K562 (cell line): Measurements from ENCODE around the gene DYNLT2. TPM values are rescaled to one million over a fixed set of nuclear protein-coding genes. Genes with fewer than 3 reads are reported as not detected.
A peak's percentile ranks its signal among the peaks of the same experiment; 100 is the strongest.

Source experiments
- CBX8 ChIP-seq: fragments of 200-600 bp; sonication (generic); IDR thresholded peaks from 2 replicates; pipeline ENCODE4 v1.6.1; 2012; ENCODE audit warnings: borderline replicate concordance, mixed run types, low read depth, mild to moderate bottlenecking, moderate library complexity, mixed read lengths, low read length, control low read depth, inconsistent platforms; ENCODE audit not compliant: poor library complexity, severe bottlenecking; ENCODE audit errors: extremely low read depth
- CGGBP1 ChIP-seq: fragments of 250-450 bp; sonication (Bioruptor Pico); IDR thresholded peaks from 2 replicates; pipeline ENCODE4 v1.9.0; 2021; ENCODE audit warnings: mild to moderate bottlenecking
- CHCHD3 ChIP-seq: fragments of 250-450 bp; sonication (Bioruptor Pico); IDR thresholded peaks from 2 replicates; pipeline ENCODE4 v2.1.2; 2022; ENCODE audit warnings: mild to moderate bottlenecking
- CSDE1 ChIP-seq, 2 experiments: fragments of 450-650 bp; IDR thresholded peaks; 2 replicates each; pipeline ENCODE4 v1.6.1; 2016; ENCODE audit warnings: mild to moderate bottlenecking in 1 of 2
- DACH1 ChIP-seq: fragments of 450-650 bp; IDR thresholded peaks from 2 replicates; pipeline ENCODE4 v1.6.1; 2018; ENCODE audit not compliant: partially characterized antibody
- IRF9 ChIP-seq: fragments of 450-650 bp; IDR thresholded peaks from 2 replicates; pipeline ENCODE4 v1.6.1; 2016; ENCODE audit warnings: missing biosample characterization, missing genetic modification characterization
- KLF16 ChIP-seq: IDR thresholded peaks from 2 replicates; pipeline ENCODE4 v1.6.1; 2016; ENCODE audit warnings: antibody characterized with exemption
- LARP7 ChIP-seq: fragments of 450-650 bp; IDR thresholded peaks from 2 replicates; pipeline ENCODE4 v1.6.1; 2016
- MCM2 ChIP-seq: fragments of 450-650 bp; IDR thresholded peaks from 2 replicates; pipeline ENCODE4 v1.6.1; 2017; ENCODE audit warnings: low read depth, mild to moderate bottlenecking
- MYC ChIP-seq, 2 experiments: fragments of 250-450 bp in 1 of 2; sonication (Bioruptor Pico) in 1 of 2; IDR thresholded peaks; 2 replicates each; pipeline versions ENCODE4 v1.5.1 to v1.6.1; 2012 to 2021; ENCODE audit warnings: low read depth in 2 of 2, borderline replicate concordance in 1 of 2, improper control_type of control experiment in 1 of 2, low read length in 1 of 2, mild to moderate bottlenecking in 1 of 2, moderate library complexity in 1 of 2
- NCOA6 ChIP-seq: fragments of 450-650 bp; IDR thresholded peaks from 2 replicates; pipeline ENCODE4 v1.6.1; 2017; ENCODE audit warnings: mild to moderate bottlenecking
- NR0B1 ChIP-seq: fragments of 450-650 bp; IDR thresholded peaks from one replicate; pipeline ENCODE4 v1.6.1; 2018; ENCODE audit warnings: mild to moderate bottlenecking, moderate library complexity; ENCODE audit not compliant: partially characterized antibody
- PATZ1 ChIP-seq: fragments of 250-450 bp; sonication (Bioruptor Pico); IDR thresholded peaks from 2 replicates; pipeline ENCODE4 v1.5.0; 2020; ENCODE audit warnings: mild to moderate bottlenecking, borderline replicate concordance
- PTTG1 ChIP-seq: fragments of 450-650 bp; IDR thresholded peaks from 2 replicates; pipeline ENCODE4 v1.6.1; 2016; ENCODE audit warnings: low read depth, mild to moderate bottlenecking, missing genetic modification characterization, missing compliant biosample characterization
- RFX7 ChIP-seq: fragments of 250-450 bp; sonication (Bioruptor Pico); IDR thresholded peaks from 2 replicates; pipeline ENCODE4 v1.5.1; 2021; ENCODE audit warnings: mild to moderate bottlenecking
- SPI1 ChIP-seq: IDR thresholded peaks from 2 replicates; pipeline ENCODE4 v1.6.1; 2011; ENCODE audit warnings: low read depth, low read length, control low read depth, borderline replicate concordance
- SRSF9 ChIP-seq: fragments of 200-400 bp; formaldehyde crosslinking; IDR thresholded peaks from 2 replicates; pipeline ENCODE4 v1.6.1; 2017; ENCODE audit warnings: low read depth, low read length, borderline replicate concordance
- STAG1 ChIP-seq: sonication (generic); formaldehyde crosslinking; IDR thresholded peaks from 2 replicates; pipeline ENCODE4 v1.5.0; 2020; ENCODE audit warnings: missing genetic modification reagents, borderline replicate concordance
- TRIM28 ChIP-seq: fragments of 450-650 bp; IDR thresholded peaks from 2 replicates; pipeline ENCODE4 v1.6.1; 2017
- ZC3H8 ChIP-seq: fragments of 450-650 bp; IDR thresholded peaks from 2 replicates; pipeline ENCODE4 v1.6.1; 2017
- ZFX ChIP-seq: sonication (generic); formaldehyde crosslinking; IDR thresholded peaks from 2 replicates; pipeline ENCODE4 v1.8.0; 2022; ENCODE audit warnings: mild to moderate bottlenecking, missing genetic modification reagents, moderate library complexity
- ZNF324 ChIP-seq: fragments of 250-450 bp; sonication (Bioruptor Pico); IDR thresholded peaks from 2 replicates; pipeline ENCODE4 v1.4.0; 2020; ENCODE audit warnings: mild to moderate bottlenecking
- ZNF778 ChIP-seq: fragments of 450-650 bp; formaldehyde crosslinking; IDR thresholded peaks from 2 replicates; pipeline ENCODE4 v1.4.0; 2020; ENCODE audit warnings: mild to moderate bottlenecking, moderate library complexity
- ZZZ3 ChIP-seq: fragments of 450-650 bp; IDR thresholded peaks from 2 replicates; pipeline ENCODE4 v1.6.1; 2016; ENCODE audit warnings: antibody characterized with exemption, mild to moderate bottlenecking, moderate library complexity
- polyA plus RNA-seq, 8 experiments: library from polyadenylated mRNA; depleted of rRNA in 4 of 8; stranded (reverse) in 5 of 8; unstranded in 3 of 8; fragments of >200 nt; fragmentation: Nextera tagmentation in 2 of 8; fragmentation: Illumina TruSeq in 1 of 8; extraction: Ambion mirVana in 2 of 8; extraction: Trizol in 1 of 8; gene quantifications; 2 replicates each; pipeline versions ENCODE4 v1.2.1 to v1.2.3, GENCODE V29; 2011 to 2014; ENCODE audit warnings: inconsistent platforms in 1 of 8, missing spikeins in 1 of 8
- total RNA-seq, 7 experiments: library from RNA; depleted of rRNA in 6 of 7; stranded (reverse); fragments of >200 nt in 6 of 7; fragmentation: Illumina TruSeq in 2 of 7; extraction: Trizol in 2 of 7; gene quantifications; 2 replicates each; pipeline versions ENCODE4 v1.2.1 to v1.2.3, GENCODE V29; 2011 to 2021; ENCODE audit warnings: low replicate concordance in 1 of 7

The DYNLT2 gene
- total and polyA plus RNA-seq, 9 of the 15 experiments (the other 6 are each of a cell fraction or from before 2014, with no cell fraction given) = 2.0 to 12.8 (median 6.3) TPM

- TF ChIP-seq IRF9 (tag) (no peak), TRIM28 (peak; percentile 57; the same call in 1 of the 2 replicates), PTTG1 (no peak), MCM2 (no peak), SRSF9 (no peak), DACH1 (no peak), CSDE1 (IDR thresholded peaks at IDR 0.05) (peak in 1 of 2 experiments; percentile 82; a peak in 1 of 4 replicates), ZC3H8 (no peak), ZZZ3 (0 out of 2 replicates have a peak, but pooled peaks have one; percentile 34), ZNF324 (CRISPR knock-in tag) (0 out of 2 replicates have a peak, but pooled peaks have one; percentile 13), CBX8 (no peak), ZNF778 (no peak), STAG1 (CRISPR knock-in tag) (peak; percentile 51; the same call in 1 of the 2 replicates), PATZ1 (CRISPR knock-in tag) (no peak), NCOA6 (no peak; the same call in 1 of the 2 replicates), CHCHD3 (CRISPR knock-in tag) (peak; percentile 76), SPI1 (peak; percentile 94), MYC (IDR thresholded peaks at IDR 0.05; ENCODE audit: low read depth, low read length) (peak; percentile 94), MYC (CRISPR knock-in tag; IDR thresholded peaks at IDR 0.05; ENCODE audit: borderline replicate concordance, low read depth) (peak; percentile 87; the same call in 1 of the 2 replicates), ZFX (peak; percentile 100), KLF16 (no peak), NR0B1 (no peak), LARP7 (peak; percentile 94), RFX7 (CRISPR knock-in tag) (no peak), CGGBP1 (CRISPR knock-in tag) (no peak)
Observed at GRCh38 chr6:169751242-169752073, at the start of gene DYNLT2, which contains the start of gene ERMARD (continued).
